GM18867 (cell line): ENCODE data around the gene SOBP.

Experiments
- ATAC-seq: cut with Tn5 transposase; IDR thresholded peaks from one replicate; pipeline ENCODE4 v1.9.1; 2021; ENCODE audit warnings: mild to moderate bottlenecking, moderate library complexity; ENCODE audit not compliant: unreplicated experiment

SOBP gene

DNA sequence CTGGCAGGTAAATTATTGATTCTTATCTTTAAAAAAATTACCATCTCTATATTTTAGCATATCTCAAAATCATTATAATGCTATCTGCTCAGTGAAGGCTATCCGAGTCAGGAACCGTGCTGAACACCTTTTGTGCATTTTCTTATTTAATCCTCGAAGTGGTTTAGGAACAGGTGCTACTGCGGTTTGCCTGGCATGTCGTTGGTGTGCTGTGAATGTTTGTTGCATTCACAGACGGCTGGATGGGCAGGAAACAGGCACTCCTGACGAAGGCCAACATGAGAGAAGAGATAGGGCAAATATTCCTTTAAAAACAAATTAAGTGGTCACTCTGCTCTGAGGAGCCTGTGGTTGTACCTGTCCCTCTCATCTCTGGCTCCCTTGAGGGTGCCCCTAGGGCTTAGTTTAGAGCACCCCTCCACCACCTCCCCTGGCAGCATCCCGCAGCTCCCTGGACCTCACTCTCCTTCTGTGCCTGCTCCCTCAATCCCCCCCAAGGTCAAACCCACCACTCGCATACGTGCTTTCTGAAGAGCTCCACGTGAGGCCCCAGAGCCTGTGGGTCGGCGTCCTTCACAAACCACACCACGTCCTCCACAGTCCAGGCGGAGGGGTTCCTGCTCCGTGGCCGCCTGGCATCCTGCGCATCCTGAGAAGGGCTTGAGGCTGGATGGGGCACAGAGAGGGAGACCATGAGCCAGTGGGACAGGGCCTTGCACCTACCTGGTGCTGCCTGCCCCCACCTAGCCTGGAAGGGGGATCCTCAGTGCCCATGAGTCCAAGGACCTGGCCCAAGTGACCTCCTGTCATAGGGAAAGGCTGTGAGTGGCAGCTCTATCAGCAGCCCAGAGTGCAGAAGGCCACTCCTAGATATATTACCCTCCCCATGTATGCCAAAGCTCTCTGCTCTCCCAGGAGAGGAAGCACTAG is 217.7 kb downstream of the SOBP start:
- no peak for ATAC-seq

DNA sequence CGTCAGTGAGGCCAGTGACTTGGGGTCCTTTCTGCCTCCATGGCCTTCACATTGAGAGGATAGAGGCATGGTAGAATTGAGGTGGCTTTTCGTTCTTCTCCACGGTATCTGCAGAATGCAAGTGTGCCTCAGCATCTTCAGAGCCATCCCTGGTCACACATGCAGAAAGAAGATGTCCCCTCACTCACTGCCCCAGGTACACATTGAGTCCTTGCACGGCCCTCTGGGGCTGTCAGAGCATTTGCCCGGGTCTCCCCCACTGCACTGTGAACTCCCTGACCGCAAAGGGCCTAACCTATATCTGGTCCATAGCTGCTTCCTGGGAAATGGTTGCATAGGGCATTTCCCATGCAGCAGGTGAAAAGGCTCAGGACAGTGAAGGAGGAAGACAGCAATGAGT is 218.5 kb downstream of the SOBP start:
- ATAC-seq = no peak

DNA sequence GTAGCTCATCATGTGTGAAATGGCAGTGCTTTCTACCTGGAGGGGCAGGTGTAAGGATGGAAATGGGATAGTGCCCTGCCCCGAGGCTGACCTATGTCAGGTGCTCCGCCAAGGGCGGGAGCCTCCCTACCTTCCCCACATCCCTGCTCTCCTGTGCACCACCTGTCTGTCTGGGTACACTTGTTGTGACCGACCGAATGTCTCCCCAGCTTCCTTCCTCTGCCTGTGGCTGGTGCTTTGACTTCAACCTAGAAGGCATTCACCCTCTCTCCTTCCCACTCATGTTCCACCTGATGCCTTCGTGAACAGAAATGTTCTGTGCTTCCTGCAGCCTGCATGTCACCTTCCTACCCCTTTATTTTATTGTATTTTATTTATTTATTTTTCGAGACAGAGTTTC is 219.4 kb downstream of the SOBP start:
- no peak for ATAC-seq
